ENCODE measurements around the gene MRPS25.

MRPS25 gene

GRCh38 chr3:15042936-15043335 lies 22.2 kb downstream of the MRPS25 start:
- Histone ChIP-seq H4K20me1 (ENCODE audit: insufficient read depth, low read length) (peaks cover 4% of the 10 kb centered on the region; the same call in 1 of the 2 replicates), H3K4me1 (ENCODE audit: insufficient read depth, low read length) (no peaks in the 10 kb centered on the region), H2AFZ (ENCODE audit: low read depth, low read length) (no peak overlapping the region), H3K4me3 (ENCODE audit: low read depth in 1 of 2, low read length in 2 of 2) (no peak overlapping the region), H3K27me3 (ENCODE audit: insufficient read depth, low read length, poor library complexity) (no peaks in the 10 kb centered on the region), H3K36me3 (ENCODE audit: insufficient read depth, low read length) (peaks cover 97% of the 10 kb centered on the region), H3K9me3 (ENCODE audit: insufficient read depth, low read length, severe bottlenecking) (no peaks in the 10 kb centered on the region), H3K27ac (ENCODE audit: low read length) (no peak overlapping the region), H3K4me2 (ENCODE audit: insufficient read depth, low read length) (no peak overlapping the region), H3K79me2 (ENCODE audit: insufficient read depth, low read length) (peaks cover 4% of the 10 kb centered on the region; the same call in 1 of the 2 replicates), H3K9ac (ENCODE audit: low read depth, low read length) (no peak overlapping the region)
- ATAC-seq (ENCODE audit: insufficient read depth, low read depth) (no peak), DNase-seq (no peak)
- TF ChIP-seq EZH2 (IDR thresholded peaks at IDR 0.05; ENCODE audit: borderline replicate concordance, low read depth, low read length, severe bottlenecking) = no peak
- TF ChIP-seq, protein P1, sequence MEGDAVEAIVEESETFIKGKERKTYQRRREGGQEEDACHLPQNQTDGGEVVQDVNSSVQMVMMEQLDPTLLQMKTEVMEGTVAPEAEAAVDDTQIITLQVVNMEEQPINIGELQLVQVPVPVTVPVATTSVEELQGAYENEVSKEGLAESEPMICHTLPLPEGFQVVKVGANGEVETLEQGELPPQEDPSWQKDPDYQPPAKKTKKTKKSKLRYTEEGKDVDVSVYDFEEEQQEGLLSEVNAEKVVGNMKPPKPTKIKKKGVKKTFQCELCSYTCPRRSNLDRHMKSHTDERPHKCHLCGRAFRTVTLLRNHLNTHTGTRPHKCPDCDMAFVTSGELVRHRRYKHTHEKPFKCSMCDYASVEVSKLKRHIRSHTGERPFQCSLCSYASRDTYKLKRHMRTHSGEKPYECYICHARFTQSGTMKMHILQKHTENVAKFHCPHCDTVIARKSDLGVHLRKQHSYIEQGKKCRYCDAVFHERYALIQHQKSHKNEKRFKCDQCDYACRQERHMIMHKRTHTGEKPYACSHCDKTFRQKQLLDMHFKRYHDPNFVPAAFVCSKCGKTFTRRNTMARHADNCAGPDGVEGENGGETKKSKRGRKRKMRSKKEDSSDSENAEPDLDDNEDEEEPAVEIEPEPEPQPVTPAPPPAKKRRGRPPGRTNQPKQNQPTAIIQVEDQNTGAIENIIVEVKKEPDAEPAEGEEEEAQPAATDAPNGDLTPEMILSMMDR (IDR thresholded peaks at IDR 0.05; ENCODE audit: borderline replicate concordance, extremely low read depth, low read length, poor library complexity, severe bottlenecking) = no peak

DNA sequence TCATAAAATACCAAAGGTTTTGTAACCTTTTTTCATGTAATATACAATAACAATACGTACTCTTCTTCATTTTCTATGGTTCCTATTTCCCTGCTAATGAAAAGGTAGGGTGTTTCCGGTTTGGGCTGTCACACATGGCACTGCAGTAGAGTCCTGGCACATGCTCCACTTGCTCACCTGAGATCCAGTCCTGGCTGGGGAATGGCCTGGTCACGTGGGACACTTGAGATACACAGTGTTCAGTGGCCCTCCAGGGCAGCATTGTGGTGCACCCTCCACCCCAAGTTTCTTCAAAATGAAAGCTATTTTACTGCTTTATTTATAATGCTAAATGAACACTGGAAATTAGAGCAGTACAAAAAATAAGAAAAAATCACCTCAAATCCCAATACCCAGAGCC lies 23.2 kb downstream of the MRPS25 start:
- Histone ChIP-seq H3K36me3 (ENCODE audit: insufficient read depth, low read length) (peaks cover 97% of the 10 kb centered on the region), H3K4me1 (ENCODE audit: insufficient read depth, low read length) (no peaks in the 10 kb centered on the region), H4K20me1 (ENCODE audit: insufficient read depth, low read length) (peaks cover 4% of the 10 kb centered on the region; the same call in 1 of the 2 replicates), H2AFZ (ENCODE audit: low read depth, low read length) (no peak overlapping the region), H3K27me3 (ENCODE audit: insufficient read depth, low read length, poor library complexity) (no peaks in the 10 kb centered on the region), H3K79me2 (ENCODE audit: insufficient read depth, low read length) (0 out of 2 replicates have a peak, but pooled peaks cover 4% of the 10 kb centered on the region), H3K9ac (ENCODE audit: low read depth, low read length) (no peak overlapping the region), H3K4me3 (ENCODE audit: low read depth in 1 of 2, low read length in 2 of 2) (no peak overlapping the region), H3K27ac (ENCODE audit: low read length) (no peak overlapping the region), H3K4me2 (ENCODE audit: insufficient read depth, low read length) (no peak overlapping the region), H3K9me3 (ENCODE audit: insufficient read depth, low read length, severe bottlenecking) (no peaks in the 10 kb centered on the region)
- no peak for ATAC-seq (ENCODE audit: insufficient read depth, low read depth)
- TF ChIP-seq, protein P1 (IDR thresholded peaks at IDR 0.05; ENCODE audit: borderline replicate concordance, extremely low read depth, low read length, poor library complexity, severe bottlenecking) = no peak
- TF ChIP-seq EZH2 (IDR thresholded peaks at IDR 0.05; ENCODE audit: borderline replicate concordance, low read depth, low read length, severe bottlenecking) = no peak
- DNase-seq = no peak

DNA sequence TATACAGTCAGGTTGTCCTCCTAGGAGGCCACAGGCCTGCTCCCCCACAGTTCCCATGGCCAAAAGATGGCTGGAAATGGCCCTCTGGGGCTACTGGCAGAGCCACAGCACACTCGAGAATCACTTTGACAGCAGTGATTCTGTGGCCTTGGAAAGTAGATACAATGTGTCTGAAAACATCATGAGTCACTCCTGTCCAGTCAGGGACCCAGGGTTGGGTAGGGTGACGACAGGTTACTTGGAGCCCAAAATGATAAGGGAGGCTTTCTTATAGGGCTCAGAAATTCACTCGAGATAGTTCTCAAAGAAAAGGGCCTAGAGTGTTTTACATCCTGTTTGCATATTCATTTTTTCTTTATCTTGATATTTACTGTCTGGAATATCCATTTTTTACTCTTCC lies 24.3 kb downstream of the MRPS25 start:
- H3K79me2 ChIP-seq (ENCODE audit: insufficient read depth, low read length) = no peaks in the 10 kb centered on the region
- ATAC-seq (ENCODE audit: insufficient read depth, low read depth) (no peak), DNase-seq (no peak)
- H3K36me3 ChIP-seq (ENCODE audit: insufficient read depth, low read length) = peaks cover 97% of the 10 kb centered on the region
- no peak overlapping the region for H3K27ac ChIP-seq (ENCODE audit: low read length)
- H3K4me3 ChIP-seq (ENCODE audit: low read depth in 1 of 2, low read length in 2 of 2) = no peak overlapping the region
- H3K4me2 ChIP-seq (ENCODE audit: insufficient read depth, low read length) = no peak overlapping the region
- H3K9me3 ChIP-seq (ENCODE audit: insufficient read depth, low read length, severe bottlenecking) = no peaks in the 10 kb centered on the region
- no peak overlapping the region for H3K9ac ChIP-seq (ENCODE audit: low read depth, low read length)
- no peaks in the 10 kb centered on the region for H3K27me3 ChIP-seq (ENCODE audit: insufficient read depth, low read length, poor library complexity)
- TF ChIP-seq, protein P1 (IDR thresholded peaks at IDR 0.05; ENCODE audit: borderline replicate concordance, extremely low read depth, low read length, poor library complexity, severe bottlenecking) = no peak
- no peak for TF ChIP-seq EZH2 (IDR thresholded peaks at IDR 0.05; ENCODE audit: borderline replicate concordance, low read depth, low read length, severe bottlenecking)
- no peaks in the 10 kb centered on the region for H3K4me1 ChIP-seq (ENCODE audit: insufficient read depth, low read length)
- H4K20me1 ChIP-seq (ENCODE audit: insufficient read depth, low read length) = no peaks in the 10 kb centered on the region; the same call in 1 of the 2 replicates
- no peak overlapping the region for H2AFZ ChIP-seq (ENCODE audit: low read depth, low read length)

GRCh38 chr3:15038306-15038705 lies 26.8 kb downstream of the MRPS25 start:
- Histone ChIP-seq H3K9me3 (ENCODE audit: insufficient read depth, low read length, severe bottlenecking) (no peaks in the 10 kb centered on the region), H3K4me1 (ENCODE audit: insufficient read depth, low read length) (no peaks in the 10 kb centered on the region), H3K79me2 (ENCODE audit: insufficient read depth, low read length) (no peaks in the 10 kb centered on the region), H3K4me3 (ENCODE audit: low read depth in 1 of 2, low read length in 2 of 2) (no peak overlapping the region), H3K27ac (ENCODE audit: low read length) (no peak overlapping the region), H3K9ac (ENCODE audit: low read depth, low read length) (no peak overlapping the region), H4K20me1 (ENCODE audit: insufficient read depth, low read length) (no peaks in the 10 kb centered on the region), H3K36me3 (ENCODE audit: insufficient read depth, low read length) (peaks cover 95% of the 10 kb centered on the region), H3K27me3 (ENCODE audit: insufficient read depth, low read length, poor library complexity) (no peaks in the 10 kb centered on the region), H3K4me2 (ENCODE audit: insufficient read depth, low read length) (no peak overlapping the region), H2AFZ (ENCODE audit: low read depth, low read length) (no peak overlapping the region)
- ATAC-seq (ENCODE audit: insufficient read depth, low read depth) (no peak), DNase-seq (no peak)
- TF ChIP-seq, protein P1 (IDR thresholded peaks at IDR 0.05; ENCODE audit: borderline replicate concordance, extremely low read depth, low read length, poor library complexity, severe bottlenecking) = no peak
- TF ChIP-seq EZH2 (IDR thresholded peaks at IDR 0.05; ENCODE audit: borderline replicate concordance, low read depth, low read length, severe bottlenecking) = no peak
